Keratinocyte (primary cell): ENCODE measurements around the gene PIK3C3. TPM values are rescaled to one million over a fixed set of nuclear protein-coding genes. Genes with fewer than 3 reads are reported as not detected.

Experiments
- DNase-seq: peaks from one replicate; pipeline ENCODE4 v3.0.0-alpha.2; 2011; ENCODE audit warnings: low read depth, missing footprints, low spot score
- FAIRE-seq: peaks from 2 replicates; lab custom pipeline; 2011; peaks lifted over from hg19 to GRCh38; lab: Jason Lieb, UNC
- H2AFZ ChIP-seq: 2 replicates; pipeline ENCODE4 v1.6.0; 2012; ENCODE audit warnings: low read length, control low read depth, inconsistent platforms; ENCODE audit not compliant: control insufficient read depth
- H3K27ac ChIP-seq: 2 replicates; pipeline ENCODE4 v1.5.1; 2011; ENCODE audit warnings: low read length; ENCODE audit not compliant: control insufficient read depth, insufficient read depth
- H3K27me3 ChIP-seq: 3 replicates; pipeline ENCODE4 v1.6.0; 2011; ENCODE audit warnings: low read length; ENCODE audit not compliant: control insufficient read depth, insufficient read depth; ENCODE audit errors: extremely low read depth
- H3K36me3 ChIP-seq, 2 experiments: 2 replicates in 1 of 2; 3 replicates in 1 of 2; pipeline ENCODE4 v1.5.1; 2011; ENCODE audit warnings: low read length in 2 of 2, mild to moderate bottlenecking in 1 of 2; ENCODE audit not compliant: control insufficient read depth in 2 of 2, insufficient read depth in 2 of 2; ENCODE audit errors: extremely low read depth in 1 of 2
- H3K4me1 ChIP-seq: 3 replicates; pipeline ENCODE4 v1.5.1; 2011; ENCODE audit warnings: low read length; ENCODE audit not compliant: control insufficient read depth, insufficient read depth; ENCODE audit errors: extremely low read depth
- H3K4me2 ChIP-seq: 3 replicates; pipeline ENCODE4 v1.6.0; 2011; ENCODE audit warnings: low read depth, low read length; ENCODE audit not compliant: control insufficient read depth, insufficient read depth; ENCODE audit errors: extremely low read depth
- H3K4me3 ChIP-seq, 3 experiments: fragments of 200-600 bp in 1 of 3; sonication (generic) in 1 of 3; 2 replicates in 2 of 3; 3 replicates in 1 of 3; pipeline ENCODE4 v1.5.1; 2011 to 2016; ENCODE audit warnings: low read length in 3 of 3, mild to moderate bottlenecking in 3 of 3, control low read depth in 2 of 3, inconsistent platforms in 1 of 3, low read depth in 1 of 3, mixed read lengths in 1 of 3, mixed run types in 1 of 3, moderate library complexity in 1 of 3; ENCODE audit not compliant: control insufficient read depth in 2 of 3, insufficient read depth in 2 of 3; ENCODE audit errors: extremely low read depth in 1 of 3
- H3K79me2 ChIP-seq: 2 replicates; pipeline ENCODE4 v1.6.0; 2012; ENCODE audit warnings: low read length; ENCODE audit not compliant: control insufficient read depth, insufficient read depth
- H3K9ac ChIP-seq: 3 replicates; pipeline ENCODE4 v1.6.0; 2011; ENCODE audit warnings: low read length; ENCODE audit not compliant: control insufficient read depth, insufficient read depth; ENCODE audit errors: extremely low read depth
- H3K9me1 ChIP-seq: 3 replicates; pipeline ENCODE4 v1.6.0; 2011; ENCODE audit warnings: low read length; ENCODE audit not compliant: control insufficient read depth, insufficient read depth; ENCODE audit errors: extremely low read depth
- H3K9me3 ChIP-seq: 2 replicates; pipeline ENCODE4 v1.5.1; 2012; ENCODE audit warnings: low read depth, low read length; ENCODE audit not compliant: control insufficient read depth
- H4K20me1 ChIP-seq: 3 replicates; pipeline ENCODE4 v1.6.0; 2011; ENCODE audit warnings: low read length; ENCODE audit not compliant: control insufficient read depth, insufficient read depth; ENCODE audit errors: extremely low read depth
- EZH2 ChIP-seq: IDR thresholded peaks from one replicate; pipeline ENCODE4 v1.6.1; 2012; ENCODE audit warnings: inconsistent platforms, mild to moderate bottlenecking, low read length, moderate library complexity
- dilution Hi-C: fragments of 300-500 bp; cut with MboI; formaldehyde crosslinking; loops from one replicate; pipeline ENCODE4 v1.7.0; 2020; ENCODE audit warnings: low sequenced_read_pairs; ENCODE audit not compliant: extremely low pct_ligation_motif_present
- polyA plus RNA-seq, 5 experiments: library from polyadenylated mRNA; depleted of rRNA in 3 of 5; stranded (reverse) in 3 of 5; stranded (forward) in 1 of 5; unstranded in 1 of 5; fragments of >200 nt; gene quantifications; 1 replicate in 1 of 5; 2 replicates in 3 of 5; 3 replicates in 1 of 5; pipeline versions ENCODE4 v1.2.1 to v1.2.3, GENCODE V29; 2011 to 2012; ENCODE audit warnings: missing spikeins in 2 of 5, low read depth in 1 of 5, low replicate concordance in 1 of 5
- TF ChIP-seq, protein P1 (sequence below), 3 experiments: IDR thresholded peaks in 1 of 3; conservative IDR thresholded peaks in 1 of 3; optimal IDR thresholded peaks in 1 of 3; 2 replicates in 2 of 3; 3 replicates in 1 of 3; pipeline versions ENCODE3 to v1.5.1; 2011; ENCODE audit warnings: low read length in 3 of 3, mild to moderate bottlenecking in 3 of 3, moderate library complexity in 2 of 3, control low read depth in 1 of 3, inconsistent platforms in 1 of 3; ENCODE audit not compliant: insufficient read depth in 2 of 3; ENCODE audit errors: extremely low read depth in 1 of 3

Gene PIK3C3
- polyA plus RNA-seq, 1 donor (not counting 4 experiments of a cell fraction or from before 2014, with no cell fraction given) = 65.0 TPM

DNA sequence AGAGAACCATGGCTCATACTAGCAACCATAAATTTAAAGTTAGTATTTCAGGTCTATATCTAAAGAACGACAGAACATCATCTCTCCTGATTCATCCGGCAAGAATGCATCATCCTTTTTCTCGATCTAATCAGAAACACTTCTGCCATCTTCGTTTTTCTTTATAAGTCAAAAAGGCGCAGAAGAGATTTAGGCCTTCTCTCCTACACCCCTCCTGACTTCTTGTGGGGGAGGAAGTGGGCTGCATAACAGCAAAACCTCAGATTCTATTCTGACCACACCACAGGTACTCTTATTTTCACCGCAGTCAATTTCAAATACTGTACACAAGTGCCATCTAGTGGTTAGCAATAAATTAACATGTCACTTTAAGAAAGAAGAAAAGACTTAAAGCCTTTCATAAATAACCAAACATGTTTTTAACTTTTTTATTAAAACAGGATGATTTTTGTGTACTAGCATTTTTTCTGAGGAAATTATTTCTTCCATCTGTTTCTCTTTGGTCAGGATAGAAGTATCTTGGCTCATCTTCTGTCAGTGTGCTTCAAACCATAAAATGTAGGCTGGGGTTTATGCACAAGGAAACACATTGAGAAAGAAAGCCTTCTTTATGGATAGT, 48.4 kb upstream of the PIK3C3 start:
- Histone ChIP-seq H3K27ac (no peak overlapping the region), H3K4me3 (peak overlapping the region in 1 of 3 experiments; percentile 64), H3K9me3 (no peaks in the 10 kb centered on the region), H3K9me1 (peaks cover 2% of the 10 kb centered on the region), H3K9ac (no peak overlapping the region), H3K36me3 (no peaks in the 10 kb centered on the region), H3K4me1 (peaks cover 5% of the 10 kb centered on the region), H3K27me3 (no peaks in the 10 kb centered on the region), H2AFZ (no peak overlapping the region), H3K79me2 (no peaks in the 10 kb centered on the region), H3K4me2 (peak overlapping the region; percentile 75), H4K20me1 (no peaks in the 10 kb centered on the region)
- dilution Hi-C loops = no loop called here
- DNase-seq (peak; percentile 21), FAIRE-seq (peak; percentile 59)
- TF ChIP-seq, protein P1, sequence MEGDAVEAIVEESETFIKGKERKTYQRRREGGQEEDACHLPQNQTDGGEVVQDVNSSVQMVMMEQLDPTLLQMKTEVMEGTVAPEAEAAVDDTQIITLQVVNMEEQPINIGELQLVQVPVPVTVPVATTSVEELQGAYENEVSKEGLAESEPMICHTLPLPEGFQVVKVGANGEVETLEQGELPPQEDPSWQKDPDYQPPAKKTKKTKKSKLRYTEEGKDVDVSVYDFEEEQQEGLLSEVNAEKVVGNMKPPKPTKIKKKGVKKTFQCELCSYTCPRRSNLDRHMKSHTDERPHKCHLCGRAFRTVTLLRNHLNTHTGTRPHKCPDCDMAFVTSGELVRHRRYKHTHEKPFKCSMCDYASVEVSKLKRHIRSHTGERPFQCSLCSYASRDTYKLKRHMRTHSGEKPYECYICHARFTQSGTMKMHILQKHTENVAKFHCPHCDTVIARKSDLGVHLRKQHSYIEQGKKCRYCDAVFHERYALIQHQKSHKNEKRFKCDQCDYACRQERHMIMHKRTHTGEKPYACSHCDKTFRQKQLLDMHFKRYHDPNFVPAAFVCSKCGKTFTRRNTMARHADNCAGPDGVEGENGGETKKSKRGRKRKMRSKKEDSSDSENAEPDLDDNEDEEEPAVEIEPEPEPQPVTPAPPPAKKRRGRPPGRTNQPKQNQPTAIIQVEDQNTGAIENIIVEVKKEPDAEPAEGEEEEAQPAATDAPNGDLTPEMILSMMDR (optimal IDR thresholded peaks at IDR 0.05 in 1 of 3, IDR thresholded peaks at IDR 0.05 in 1 of 3, conservative IDR thresholded peaks at IDR 0.05 in 1 of 3; ENCODE audit: extremely low read depth in 1 of 3, insufficient read depth in 2 of 3, low read length in 3 of 3) = peak; percentile 21 to 56 (median 43)
- no peak for TF ChIP-seq EZH2

DNA sequence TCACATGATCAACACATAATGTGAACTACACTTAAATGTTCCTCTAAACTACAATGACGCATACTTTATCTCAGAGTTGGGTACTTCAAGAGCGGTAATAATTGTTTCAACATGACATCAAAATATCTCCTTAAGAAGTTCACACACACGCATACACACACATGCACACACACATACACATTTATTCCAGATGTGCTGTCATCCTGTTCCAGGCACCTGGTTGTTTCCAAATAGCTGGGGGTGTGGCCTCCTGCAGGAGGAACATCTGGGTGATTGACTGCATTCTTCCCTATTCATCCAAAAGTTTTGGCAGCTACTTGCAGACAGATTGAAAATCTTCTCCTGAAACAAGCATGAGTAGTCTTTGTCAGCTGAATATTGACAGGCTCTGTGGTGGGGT, 37.9 kb upstream of the PIK3C3 start:
- FAIRE-seq = peak; percentile 51
- no peak overlapping the region for H3K4me3 ChIP-seq
- H3K36me3 ChIP-seq = no peaks in the 10 kb centered on the region
- no peak overlapping the region for H3K9ac ChIP-seq
- no peaks in the 10 kb centered on the region for H3K27me3 ChIP-seq
- dilution Hi-C loops = no loop called here
- H3K79me2 ChIP-seq = no peaks in the 10 kb centered on the region
- no peak for TF ChIP-seq EZH2
- TF ChIP-seq, protein P1 (optimal IDR thresholded peaks at IDR 0.05 in 1 of 3, IDR thresholded peaks at IDR 0.05 in 1 of 3, conservative IDR thresholded peaks at IDR 0.05 in 1 of 3; ENCODE audit: extremely low read depth in 1 of 3, insufficient read depth in 2 of 3, low read length in 3 of 3) = no peak
- H3K9me1 ChIP-seq = no peaks in the 10 kb centered on the region
- no peak for DNase-seq
- H3K4me2 ChIP-seq = no peak overlapping the region
- no peak overlapping the region for H3K27ac ChIP-seq
- H2AFZ ChIP-seq = no peak overlapping the region
- H3K9me3 ChIP-seq = no peaks in the 10 kb centered on the region
- H4K20me1 ChIP-seq = no peaks in the 10 kb centered on the region
- H3K4me1 ChIP-seq = no peaks in the 10 kb centered on the region
